Mononuclear cell (primary cell): ENCODE measurements around the gene TNFSF13. TPM values are rescaled to one million over a fixed set of nuclear protein-coding genes. Genes with fewer than 3 reads are reported as not detected.

Experiments
- H3K27me3 ChIP-seq: 2 replicates; pipeline ENCODE4 v1.6.0; 2011; ENCODE audit warnings: low read length, control low read depth; ENCODE audit not compliant: insufficient read depth
- H3K4me1 ChIP-seq: 2 replicates; pipeline ENCODE4 v1.5.1; 2011; ENCODE audit warnings: mild to moderate bottlenecking, low read length, control low read depth; ENCODE audit not compliant: insufficient read depth
- H3K4me3 ChIP-seq: 2 replicates; pipeline ENCODE4 v1.5.1; 2011; ENCODE audit warnings: mild to moderate bottlenecking, low read length, moderate library complexity
- H3K9me3 ChIP-seq: 2 replicates; pipeline ENCODE4 v1.5.1; 2011; ENCODE audit warnings: low read depth, mild to moderate bottlenecking, control low read depth, low read length
- total RNA-seq: library from RNA; depleted of rRNA; stranded (reverse); fragments of >200 nt; gene quantifications from one replicate; pipeline ENCODE4 v1.2.3, GENCODE V29; 2012

TNFSF13 gene
- total RNA-seq, 1 donor = 44.9 TPM

DNA sequence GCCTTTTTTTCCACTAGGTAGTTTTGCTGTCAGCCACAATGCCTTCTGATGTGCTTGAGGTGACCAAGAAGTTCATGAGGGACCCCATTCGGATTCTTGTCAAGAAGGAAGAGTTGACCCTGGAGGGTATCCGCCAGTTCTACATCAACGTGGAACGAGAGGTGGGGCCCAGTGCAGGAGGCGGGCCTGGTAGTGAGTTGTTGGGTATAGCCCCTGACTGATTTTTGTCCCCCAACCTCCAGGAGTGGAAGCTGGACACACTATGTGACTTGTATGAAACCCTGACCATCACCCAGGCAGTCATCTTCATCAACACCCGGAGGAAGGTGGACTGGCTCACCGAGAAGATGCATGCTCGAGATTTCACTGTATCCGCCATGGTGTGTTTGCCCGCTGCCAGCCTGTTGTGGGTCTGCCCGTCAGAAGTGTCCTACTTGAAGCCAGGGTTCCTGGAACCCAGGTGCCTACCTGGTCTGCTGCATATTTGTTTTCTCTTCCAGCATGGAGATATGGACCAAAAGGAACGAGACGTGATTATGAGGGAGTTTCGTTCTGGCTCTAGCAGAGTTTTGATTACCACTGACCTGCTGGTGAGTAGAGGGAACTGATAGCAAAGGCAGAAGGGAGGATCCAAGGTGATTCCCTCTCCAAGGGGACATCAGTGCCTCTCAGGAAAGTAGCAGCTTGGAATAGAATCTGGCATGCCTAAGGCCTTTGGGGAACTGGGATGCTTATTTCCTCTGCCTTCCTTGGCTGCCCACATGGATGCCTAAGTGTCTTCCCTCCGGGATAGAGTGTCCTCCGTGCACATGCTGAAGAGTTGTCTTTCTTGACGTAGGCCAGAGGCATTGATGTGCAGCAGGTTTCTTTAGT is 19.0 kb downstream of the TNFSF13 start:
- H3K4me3 ChIP-seq = no peak overlapping the region
- peaks cover 88% of the 10 kb centered on the region for H3K4me1 ChIP-seq
- no peaks in the 10 kb centered on the region for H3K9me3 ChIP-seq
- no peaks in the 10 kb centered on the region for H3K27me3 ChIP-seq

DNA sequence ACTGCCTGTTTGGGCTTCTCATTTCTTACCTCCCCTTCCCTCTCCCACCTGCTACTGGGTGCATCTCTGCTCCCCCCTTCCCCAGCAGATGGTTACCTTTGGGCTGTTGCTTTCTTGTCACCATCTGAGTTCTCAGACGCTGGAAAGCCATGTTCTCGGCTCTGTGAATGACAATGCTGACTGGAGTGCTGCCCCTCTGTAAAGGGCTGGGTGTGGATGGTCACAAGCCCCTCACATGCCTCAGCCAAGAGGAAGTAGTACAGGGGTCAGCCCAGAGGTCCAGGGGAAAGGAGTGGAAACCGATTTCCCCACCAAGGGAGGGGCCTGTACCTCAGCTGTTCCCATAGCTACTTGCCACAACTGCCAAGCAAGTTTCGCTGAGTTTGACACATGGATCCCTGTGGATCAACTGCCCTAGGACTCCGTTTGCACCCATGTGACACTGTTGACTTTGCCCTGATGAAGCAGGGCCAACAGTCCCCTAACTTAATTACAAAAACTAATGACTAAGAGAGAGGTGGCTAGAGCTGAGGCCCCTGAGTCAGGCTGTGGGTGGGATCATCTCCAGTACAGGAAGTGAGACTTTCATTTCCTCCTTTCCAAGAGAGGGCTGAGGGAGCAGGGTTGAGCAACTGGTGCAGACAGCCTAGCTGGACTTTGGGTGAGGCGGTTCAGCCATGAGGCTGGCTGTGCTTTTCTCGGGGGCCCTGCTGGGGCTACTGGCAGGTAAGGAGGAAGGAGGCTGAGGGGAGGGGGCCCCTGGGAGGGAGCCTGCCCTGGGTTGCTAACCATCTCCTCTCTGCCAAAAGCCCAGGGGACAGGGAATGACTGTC is 20.7 kb downstream of the TNFSF13 start, which contains the start of gene CD68:
TSS of gene CD68 (plus strand) at position 638 of the 833 bp plus-strand sequence. CDS start at position 678, 40 bp downstream.
- Histone ChIP-seq H3K27me3 (no peaks in the 10 kb centered on the region), H3K4me1 (peaks cover 94% of the 10 kb centered on the region), H3K9me3 (no peaks in the 10 kb centered on the region), H3K4me3 (peak within 1 kb of the TSS; percentile 49)

DNA sequence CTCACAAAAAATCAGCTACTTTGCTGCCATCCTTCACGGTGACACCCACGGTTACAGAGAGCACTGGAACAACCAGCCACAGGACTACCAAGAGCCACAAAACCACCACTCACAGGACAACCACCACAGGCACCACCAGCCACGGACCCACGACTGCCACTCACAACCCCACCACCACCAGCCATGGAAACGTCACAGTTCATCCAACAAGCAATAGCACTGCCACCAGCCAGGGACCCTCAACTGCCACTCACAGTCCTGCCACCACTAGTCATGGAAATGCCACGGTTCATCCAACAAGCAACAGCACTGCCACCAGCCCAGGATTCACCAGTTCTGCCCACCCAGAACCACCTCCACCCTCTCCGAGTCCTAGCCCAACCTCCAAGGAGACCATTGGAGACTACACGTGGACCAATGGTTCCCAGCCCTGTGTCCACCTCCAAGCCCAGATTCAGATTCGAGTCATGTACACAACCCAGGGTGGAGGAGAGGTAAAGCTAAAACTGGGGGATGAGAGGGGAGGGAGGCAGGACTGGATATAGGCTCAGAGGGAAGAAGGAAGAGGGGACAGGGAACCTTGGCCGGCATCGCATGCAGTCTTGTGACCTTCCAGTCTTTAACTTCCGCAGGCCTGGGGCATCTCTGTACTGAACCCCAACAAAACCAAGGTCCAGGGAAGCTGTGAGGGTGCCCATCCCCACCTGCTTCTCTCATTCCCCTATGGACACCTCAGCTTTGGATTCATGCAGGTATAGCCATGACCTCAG is 21.5 kb downstream of the TNFSF13 start:
- H3K27me3 ChIP-seq = no peaks in the 10 kb centered on the region
- H3K9me3 ChIP-seq = no peaks in the 10 kb centered on the region
- H3K4me3 ChIP-seq = peak overlapping the region; percentile 49
- H3K4me1 ChIP-seq = peaks cover 94% of the 10 kb centered on the region

DNA sequence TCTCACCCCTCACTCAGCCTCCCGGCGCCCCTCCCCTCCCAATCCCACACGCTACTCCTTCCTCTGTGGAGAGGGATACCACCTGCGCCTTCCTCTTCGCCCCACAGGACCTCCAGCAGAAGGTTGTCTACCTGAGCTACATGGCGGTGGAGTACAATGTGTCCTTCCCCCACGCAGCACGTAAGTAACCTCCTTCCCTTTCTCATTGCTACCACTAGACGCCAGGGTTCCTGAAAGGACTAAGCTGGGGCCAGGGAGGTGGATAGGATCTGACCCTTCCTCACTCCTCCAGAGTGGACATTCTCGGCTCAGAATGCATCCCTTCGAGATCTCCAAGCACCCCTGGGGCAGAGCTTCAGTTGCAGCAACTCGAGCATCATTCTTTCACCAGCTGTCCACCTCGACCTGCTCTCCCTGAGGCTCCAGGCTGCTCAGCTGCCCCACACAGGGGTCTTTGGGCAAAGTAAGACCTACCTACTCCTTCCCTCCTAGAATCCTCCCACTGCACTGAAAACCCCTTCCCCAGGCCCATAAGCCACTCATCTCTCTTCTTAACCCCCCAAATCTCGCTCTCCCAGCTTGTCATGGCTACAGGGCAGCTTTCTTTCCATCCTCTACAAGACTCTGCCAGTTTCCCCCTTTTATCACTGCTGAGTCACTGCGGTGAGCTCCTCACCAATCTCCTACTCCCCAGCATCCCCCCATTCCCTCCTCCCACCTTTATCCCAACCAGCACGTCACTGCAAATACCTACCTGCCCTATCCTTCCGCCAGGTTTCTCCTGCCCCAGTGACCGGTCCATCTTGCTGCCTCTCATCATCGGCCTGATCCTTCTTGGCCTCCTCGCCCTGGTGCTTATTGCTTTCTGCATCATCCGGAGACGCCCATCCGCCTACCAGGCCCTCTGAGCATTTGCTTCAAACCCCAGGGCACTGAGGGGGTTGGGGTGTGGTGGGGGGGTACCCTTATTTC is 22.3 kb downstream of the TNFSF13 start:
- Histone ChIP-seq H3K27me3 (no peaks in the 10 kb centered on the region), H3K4me3 (peak overlapping the region; percentile 49), H3K4me1 (peaks cover 94% of the 10 kb centered on the region), H3K9me3 (no peaks in the 10 kb centered on the region)

DNA sequence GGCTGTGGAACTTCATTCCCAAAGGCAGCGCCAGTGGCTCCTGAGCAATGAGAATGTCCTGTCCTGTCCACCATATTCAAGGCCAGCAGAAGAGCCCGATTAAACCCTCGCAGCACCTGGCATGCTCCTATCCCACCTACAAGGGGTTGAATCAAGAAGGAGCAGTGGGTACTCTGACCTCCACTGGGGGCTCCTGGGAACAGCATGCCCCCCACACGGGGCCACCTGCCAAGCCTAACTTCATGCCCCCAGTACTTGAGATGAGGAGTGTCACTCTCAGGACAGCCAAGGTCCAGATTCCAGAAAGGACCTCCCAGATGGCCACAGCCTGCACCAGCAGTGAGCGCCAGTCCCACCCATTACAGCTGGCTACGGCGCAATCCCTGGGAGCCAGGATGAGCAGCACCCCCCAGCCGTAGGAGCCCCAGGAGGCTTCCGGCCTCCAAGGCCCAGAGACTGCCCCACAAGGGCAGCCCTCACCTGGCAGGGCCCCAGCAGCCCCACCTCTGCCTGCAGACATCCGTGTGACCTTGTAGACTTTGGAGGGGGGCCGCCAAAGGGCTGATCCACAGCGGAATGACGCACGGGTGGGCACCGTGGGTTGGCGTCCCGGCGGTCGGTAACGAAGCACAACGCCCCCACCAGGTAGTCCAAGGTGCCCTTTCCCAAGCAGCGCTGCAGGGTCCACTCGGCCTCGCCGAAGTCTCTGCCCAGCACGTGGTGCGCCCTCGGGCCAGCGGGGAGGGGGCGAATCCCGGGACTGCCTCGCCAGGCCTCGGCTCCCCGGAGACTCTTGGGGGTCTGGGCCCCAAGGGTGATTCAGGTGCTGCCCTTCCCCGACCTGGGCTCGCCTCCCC is 24.1 kb downstream of the TNFSF13 start:
- Histone ChIP-seq H3K27me3 (no peaks in the 10 kb centered on the region), H3K4me1 (peaks cover 86% of the 10 kb centered on the region), H3K4me3 (no peak overlapping the region), H3K9me3 (no peaks in the 10 kb centered on the region)

DNA sequence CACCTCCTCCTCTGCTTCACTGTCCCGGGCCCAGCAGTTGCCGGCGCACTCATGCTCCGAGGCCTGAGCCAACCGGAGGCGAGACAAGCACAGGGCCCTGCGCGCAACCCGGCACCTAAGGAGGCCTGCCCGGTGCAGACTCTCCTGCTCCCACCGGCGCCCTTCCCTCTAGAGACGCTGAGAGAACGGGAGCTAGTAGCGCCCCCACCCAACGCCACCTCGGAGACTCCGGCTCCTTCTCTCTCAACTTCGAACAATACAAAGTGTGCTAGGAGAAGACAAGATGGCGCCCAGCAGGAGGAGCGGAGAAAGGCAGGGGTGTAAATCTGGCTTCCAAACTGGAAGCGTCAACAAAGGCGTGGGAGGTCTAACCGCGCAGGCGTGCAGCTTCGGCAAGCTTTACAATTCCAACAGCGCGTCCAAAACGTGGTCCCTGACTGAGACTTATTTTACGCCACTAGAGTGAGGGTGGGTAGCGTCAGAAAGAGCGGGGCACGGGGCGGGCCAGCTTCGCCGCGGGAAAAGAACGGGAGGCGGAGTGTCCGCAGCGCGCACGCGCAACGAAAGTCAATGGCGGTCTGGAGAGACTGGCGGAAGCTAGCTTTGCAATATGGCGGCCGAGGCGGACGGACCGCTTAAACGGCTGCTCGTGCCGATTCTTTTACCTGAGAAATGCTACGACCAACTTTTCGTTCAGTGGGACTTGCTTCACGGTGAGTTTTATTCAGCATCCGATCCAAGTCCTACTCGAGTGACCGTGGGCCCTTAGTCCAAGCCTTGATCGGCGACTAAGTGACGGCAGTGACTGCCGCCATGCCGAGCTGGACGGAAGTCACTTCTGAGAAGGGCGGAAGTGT is 24.9 kb downstream of the TNFSF13 start, which contains the start of gene MPDU1:
TSS of gene MPDU1 (plus strand) at position 600 of the 857 bp plus-strand sequence. CDS start at position 611, 11 bp downstream.
- Histone ChIP-seq H3K4me1 (peaks cover 86% of the 10 kb centered on the region), H3K4me3 (peak within 1 kb of the TSS; percentile 61), H3K9me3 (no peaks in the 10 kb centered on the region), H3K27me3 (no peaks in the 10 kb centered on the region)

DNA sequence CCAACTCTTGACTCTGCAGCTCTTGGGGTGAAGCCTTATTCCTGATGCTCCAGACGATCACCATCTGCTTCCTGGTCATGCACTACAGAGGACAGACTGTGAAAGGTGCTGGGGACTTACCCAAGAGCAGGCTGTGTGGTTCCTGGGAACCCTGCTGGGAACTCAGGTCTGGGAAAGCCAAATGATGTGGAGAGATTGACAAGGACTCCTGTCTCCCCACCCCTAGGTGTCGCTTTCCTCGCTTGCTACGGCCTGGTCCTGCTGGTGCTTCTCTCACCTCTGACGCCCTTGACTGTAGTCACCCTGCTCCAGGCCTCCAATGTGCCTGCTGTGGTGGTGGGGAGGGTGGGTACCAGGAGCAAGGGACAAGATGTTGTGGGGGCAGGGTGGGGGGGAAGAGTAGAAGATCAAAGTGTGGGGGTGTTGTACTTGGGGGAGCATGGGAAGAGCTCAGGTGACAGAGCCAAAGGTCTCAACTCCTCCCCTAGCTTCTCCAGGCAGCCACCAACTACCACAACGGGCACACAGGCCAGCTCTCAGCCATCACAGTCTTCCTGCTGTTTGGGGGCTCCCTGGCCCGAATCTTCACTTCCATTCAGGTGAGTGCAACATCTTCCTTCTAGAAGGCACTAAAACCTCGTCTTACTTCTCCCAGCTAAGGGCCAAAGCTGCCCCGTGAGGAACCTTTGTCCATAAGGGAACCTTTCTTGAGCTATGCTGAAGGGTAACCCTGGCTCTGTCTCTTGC is 28.3 kb downstream of the TNFSF13 start:
- no peaks in the 10 kb centered on the region for H3K27me3 ChIP-seq
- peaks cover 65% of the 10 kb centered on the region for H3K4me1 ChIP-seq
- no peaks in the 10 kb centered on the region for H3K9me3 ChIP-seq
- no peak overlapping the region for H3K4me3 ChIP-seq

DNA sequence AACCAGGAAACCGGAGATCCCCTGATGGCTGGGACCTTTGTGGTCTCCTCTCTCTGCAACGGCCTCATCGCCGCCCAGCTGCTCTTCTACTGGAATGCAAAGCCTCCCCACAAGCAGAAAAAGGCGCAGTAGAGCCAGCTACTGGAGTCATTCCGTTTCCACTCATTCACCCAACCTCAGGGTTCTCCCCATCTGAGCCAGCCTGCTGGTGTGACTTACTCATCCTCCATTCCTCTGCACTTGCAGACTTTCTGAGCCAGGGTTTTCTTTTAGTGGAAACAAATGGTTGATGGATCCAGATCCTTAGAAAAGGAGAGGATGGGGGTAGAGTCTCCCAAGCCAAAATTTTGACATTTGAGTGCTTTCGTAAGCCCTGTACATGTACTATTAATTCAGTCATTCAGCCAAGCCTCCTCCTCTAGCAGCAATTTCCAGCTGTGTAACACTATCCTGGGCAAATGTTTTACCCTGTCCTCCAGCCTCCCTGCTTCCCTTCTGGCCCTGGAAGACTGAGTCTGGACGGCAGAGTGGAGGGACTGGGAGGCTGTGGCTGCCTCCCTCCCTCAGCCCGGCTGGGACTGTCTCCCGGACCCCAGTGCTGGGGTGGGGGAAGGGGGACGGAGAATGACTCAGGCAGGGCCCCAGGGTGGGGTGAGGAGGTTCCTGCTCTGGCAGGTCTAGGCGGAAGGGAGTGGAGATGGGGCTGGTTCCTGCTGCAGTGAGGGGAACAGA is 29.0 kb downstream of the TNFSF13 start:
- no peaks in the 10 kb centered on the region for H3K27me3 ChIP-seq
- H3K9me3 ChIP-seq = no peaks in the 10 kb centered on the region
- H3K4me3 ChIP-seq = no peak overlapping the region
- H3K4me1 ChIP-seq = peaks cover 57% of the 10 kb centered on the region

DNA sequence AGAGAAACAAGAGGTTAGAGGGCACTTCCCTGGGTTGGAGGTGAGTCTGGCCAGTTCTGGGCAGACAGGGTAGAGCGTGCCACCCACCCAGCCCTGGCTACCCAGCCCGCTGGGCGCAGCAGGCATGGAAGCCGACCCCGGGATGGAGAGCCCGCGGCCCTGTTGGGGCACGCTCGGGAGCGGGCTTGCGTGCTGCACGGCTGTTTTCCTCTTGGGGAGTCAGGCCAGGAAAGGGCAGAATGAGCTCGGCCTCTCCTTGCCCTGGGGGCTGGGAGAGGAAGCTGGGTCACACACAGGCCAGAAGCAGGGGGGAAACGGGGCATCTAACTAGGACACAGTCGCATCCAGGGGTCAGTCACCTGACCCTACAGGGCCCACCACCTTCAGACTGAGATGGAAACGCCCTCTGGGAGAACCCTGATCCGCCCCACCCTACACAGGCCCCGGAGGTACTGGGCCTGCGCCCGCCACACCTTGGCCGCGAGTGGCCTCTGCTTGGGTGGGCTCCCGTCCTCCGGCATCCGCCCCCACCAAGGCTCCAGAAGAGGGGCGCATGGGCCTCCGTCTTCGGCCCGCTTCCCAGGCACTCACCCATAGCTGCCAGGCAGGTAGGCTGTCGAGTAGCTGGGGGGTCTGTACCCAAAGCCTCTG is 30.1 kb downstream of the TNFSF13 start:
- H3K9me3 ChIP-seq = no peaks in the 10 kb centered on the region
- H3K4me3 ChIP-seq = no peak overlapping the region
- peaks cover 48% of the 10 kb centered on the region for H3K4me1 ChIP-seq
- no peaks in the 10 kb centered on the region for H3K27me3 ChIP-seq

DNA sequence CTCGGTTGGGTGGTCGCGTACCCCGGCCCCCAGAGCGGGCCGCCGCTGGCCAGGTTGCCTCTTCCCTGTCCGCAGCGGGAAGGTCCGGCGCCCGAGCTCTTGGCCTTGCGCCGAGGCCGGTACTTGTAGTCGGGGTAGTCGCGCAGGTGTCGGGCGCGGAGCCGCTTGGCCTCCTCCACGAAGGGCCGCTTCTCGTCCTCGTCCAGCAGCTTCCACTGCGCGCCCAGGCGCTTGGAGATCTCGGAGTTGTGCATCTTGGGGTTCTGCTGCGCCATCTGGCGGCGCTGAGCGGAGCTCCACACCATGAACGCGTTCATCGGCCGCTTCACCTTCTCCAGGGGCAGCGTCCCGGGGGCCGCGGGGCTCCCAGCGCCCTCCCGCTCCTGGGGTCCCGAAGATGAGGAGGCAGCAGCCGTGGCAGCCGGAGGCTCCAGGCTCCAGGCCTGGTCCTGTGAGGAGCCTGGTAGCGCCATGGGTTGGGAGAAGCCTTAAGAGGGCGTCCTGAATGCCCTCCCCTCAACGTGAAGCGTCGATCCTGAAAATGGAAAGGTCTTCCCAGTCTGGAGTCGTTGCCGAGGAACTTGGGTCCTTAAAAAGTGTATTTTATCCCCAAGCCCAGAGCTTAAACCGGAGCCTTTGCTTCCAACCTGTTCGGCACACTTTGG is 30.8 kb downstream of the TNFSF13 start:
- Histone ChIP-seq H3K4me1 (peaks cover 46% of the 10 kb centered on the region), H3K9me3 (no peaks in the 10 kb centered on the region), H3K4me3 (no peak overlapping the region), H3K27me3 (no peaks in the 10 kb centered on the region)
